ENCODE results near the gene MIOS.

MIOS gene

DNA sequence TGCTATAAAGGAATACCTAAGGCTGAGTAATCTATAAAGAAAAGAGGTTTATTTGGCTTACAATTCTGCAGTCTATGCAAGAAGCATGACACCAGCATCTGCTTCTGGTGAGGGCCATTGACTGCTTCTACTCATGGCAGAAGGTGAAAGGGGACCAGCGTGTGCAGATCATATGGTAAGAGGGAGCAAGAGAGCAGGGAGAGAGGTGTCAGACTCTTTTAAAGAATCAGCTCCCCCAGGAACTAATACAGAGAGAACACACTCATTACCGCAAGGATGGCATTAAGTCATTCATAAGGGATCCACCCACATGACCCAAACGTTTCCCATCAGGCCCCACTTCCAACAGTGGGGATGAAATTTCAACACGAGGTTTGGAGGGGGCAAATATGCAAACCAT, 27.5 kb upstream of the MIOS start:
- TF ChIP-seq, protein P1, sequence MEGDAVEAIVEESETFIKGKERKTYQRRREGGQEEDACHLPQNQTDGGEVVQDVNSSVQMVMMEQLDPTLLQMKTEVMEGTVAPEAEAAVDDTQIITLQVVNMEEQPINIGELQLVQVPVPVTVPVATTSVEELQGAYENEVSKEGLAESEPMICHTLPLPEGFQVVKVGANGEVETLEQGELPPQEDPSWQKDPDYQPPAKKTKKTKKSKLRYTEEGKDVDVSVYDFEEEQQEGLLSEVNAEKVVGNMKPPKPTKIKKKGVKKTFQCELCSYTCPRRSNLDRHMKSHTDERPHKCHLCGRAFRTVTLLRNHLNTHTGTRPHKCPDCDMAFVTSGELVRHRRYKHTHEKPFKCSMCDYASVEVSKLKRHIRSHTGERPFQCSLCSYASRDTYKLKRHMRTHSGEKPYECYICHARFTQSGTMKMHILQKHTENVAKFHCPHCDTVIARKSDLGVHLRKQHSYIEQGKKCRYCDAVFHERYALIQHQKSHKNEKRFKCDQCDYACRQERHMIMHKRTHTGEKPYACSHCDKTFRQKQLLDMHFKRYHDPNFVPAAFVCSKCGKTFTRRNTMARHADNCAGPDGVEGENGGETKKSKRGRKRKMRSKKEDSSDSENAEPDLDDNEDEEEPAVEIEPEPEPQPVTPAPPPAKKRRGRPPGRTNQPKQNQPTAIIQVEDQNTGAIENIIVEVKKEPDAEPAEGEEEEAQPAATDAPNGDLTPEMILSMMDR (IDR thresholded peaks at IDR 0.05; ENCODE audit: low read depth, low read length): no peak

DNA sequence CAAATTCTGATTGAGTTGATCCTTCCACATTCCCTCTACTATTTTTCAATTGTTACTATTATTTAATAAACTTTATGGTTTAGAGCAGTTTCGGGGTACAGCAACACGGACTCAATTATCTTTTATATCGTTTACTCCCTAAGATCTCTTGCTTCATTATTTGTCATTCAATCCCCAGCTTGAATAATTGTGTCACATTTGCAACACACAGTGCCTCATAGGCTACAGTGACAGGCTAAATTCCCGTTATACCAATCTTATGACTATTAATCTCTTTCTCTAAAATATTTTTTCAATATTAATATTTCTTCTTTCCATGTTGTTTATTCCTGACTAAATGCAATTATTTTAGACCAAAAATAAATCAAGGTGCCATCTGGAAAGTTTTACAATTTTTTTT, 27.0 kb upstream of the MIOS start:
- H3K4me3 ChIP-seq (ENCODE audit: low read depth, low read length): no peak overlapping the region
- TF ChIP-seq, protein P1 (IDR thresholded peaks at IDR 0.05; ENCODE audit: low read depth, low read length): no peak

More for the DNA sequence above, 27.5 kb upstream of the MIOS start:
- H3K4me3 ChIP-seq (ENCODE audit: low read depth, low read length): no peak overlapping the region

DNA sequence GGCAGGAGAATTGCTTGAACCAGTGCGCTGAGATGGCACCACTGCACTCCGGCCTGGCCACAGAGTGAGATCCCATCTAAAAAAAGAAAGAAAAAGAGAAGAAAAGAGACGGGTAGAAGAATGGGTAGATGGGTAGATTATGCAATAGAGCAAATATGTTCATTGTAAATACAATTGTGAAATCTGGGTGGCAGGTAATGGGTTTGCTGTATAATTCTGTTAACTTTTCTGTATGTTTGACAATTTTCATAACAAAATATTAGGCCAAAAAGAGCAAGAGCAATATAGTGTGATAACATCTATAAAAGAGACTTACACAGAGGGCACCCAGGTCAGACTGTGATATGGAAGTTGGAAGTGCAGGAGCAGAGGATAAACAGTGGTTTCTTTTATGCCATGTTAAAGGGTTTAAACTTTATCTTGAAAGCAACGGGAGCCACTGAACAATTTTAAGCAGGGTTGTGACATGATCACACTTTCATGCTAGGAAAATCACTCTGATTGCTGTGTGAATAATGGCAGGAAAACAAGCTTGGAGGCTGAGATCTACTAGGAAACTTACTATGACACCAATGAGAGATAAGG, 24.3 kb upstream of the MIOS start:
- TF ChIP-seq, protein P1 (IDR thresholded peaks at IDR 0.05; ENCODE audit: low read depth, low read length): no peak
- no peak overlapping the region for H3K4me3 ChIP-seq (ENCODE audit: low read depth, low read length)

DNA sequence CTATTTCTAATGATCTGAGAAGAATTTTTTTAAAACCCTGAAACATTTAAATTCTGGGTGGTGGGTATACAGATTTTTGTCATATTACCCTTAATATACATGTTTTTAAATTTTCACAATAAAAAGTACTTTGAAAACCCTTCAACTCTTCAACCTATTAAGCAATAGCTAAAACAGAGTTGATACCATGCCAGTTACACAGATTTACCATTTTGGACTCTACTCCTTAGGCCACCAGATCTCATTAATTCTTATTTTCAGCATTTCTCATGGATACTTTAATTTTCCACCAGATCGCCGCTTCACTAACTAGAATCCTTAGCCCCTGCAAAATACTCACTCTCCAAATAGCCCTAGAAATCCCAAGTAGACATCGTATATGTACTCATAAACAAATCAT, 18.3 kb upstream of the MIOS start:
- H3K4me3 ChIP-seq (ENCODE audit: low read depth, low read length): no peak overlapping the region
- TF ChIP-seq, protein P1 (IDR thresholded peaks at IDR 0.05; ENCODE audit: low read depth, low read length): no peak

DNA sequence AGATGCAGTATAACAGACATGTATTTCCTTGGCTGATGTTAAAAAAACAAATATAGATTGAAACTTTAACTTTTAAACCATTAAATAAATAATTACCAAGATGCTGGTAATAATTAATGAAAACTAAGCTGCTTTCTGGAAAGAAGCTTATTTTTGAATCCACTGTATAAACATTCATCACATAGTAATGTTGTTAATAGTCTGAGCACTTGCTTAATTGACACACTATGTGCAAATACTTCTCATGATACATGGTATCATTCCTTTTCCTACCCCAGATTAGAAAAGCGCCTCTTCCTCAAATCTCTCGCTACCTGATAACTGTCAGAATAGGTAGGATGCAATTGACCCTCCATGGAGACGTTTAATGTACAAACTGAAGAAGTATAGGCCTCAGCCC, 16.0 kb upstream of the MIOS start:
- H3K4me3 ChIP-seq (ENCODE audit: low read depth, low read length): no peak overlapping the region
- TF ChIP-seq, protein P1 (IDR thresholded peaks at IDR 0.05; ENCODE audit: low read depth, low read length): no peak

DNA sequence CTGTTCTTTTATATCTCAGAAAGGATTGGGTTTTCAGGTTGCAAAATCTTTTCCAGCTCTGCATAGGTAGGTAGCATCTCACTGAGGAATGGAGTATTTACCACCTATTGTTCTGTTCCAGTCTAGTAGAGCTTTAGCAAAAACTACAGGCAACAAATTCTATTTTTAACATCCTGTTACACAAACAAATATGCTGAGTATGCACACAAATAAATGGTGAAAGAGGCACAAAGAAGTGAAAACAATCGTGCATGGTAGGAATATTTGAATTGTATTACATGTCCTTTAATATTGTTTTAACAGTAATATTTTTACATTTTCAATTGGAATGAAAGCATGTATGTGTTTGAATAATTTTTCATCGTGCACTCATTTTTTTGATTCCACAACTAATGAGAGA, 14.5 kb upstream of the MIOS start:
- no peak overlapping the region for H3K4me3 ChIP-seq (ENCODE audit: low read depth, low read length)
- TF ChIP-seq, protein P1 (IDR thresholded peaks at IDR 0.05; ENCODE audit: low read depth, low read length): no peak

DNA sequence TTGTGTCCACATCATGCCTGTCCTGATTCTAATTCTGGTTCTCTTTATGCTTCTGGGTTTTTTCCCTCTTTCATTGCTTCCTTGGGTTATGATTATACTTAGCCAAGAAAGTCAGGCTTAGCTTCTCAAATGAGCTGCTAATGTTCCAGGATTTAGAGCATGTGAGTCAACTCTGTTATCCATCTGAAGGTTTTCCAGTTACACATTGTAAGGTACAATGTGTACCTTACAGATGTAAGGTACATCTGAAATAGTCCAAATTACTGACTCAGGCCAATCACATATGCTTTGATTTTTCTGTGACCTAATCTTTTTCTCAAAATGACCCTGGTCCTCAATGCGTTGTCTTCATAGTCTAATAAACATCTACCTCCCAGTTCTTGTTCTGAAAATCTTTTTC, 13.3 kb upstream of the MIOS start:
- TF ChIP-seq, protein P1 (IDR thresholded peaks at IDR 0.05; ENCODE audit: low read depth, low read length): no peak
- H3K4me3 ChIP-seq (ENCODE audit: low read depth, low read length): no peak overlapping the region

Measured in WI38 (cell line).